HuH-7.5 (cell line): ENCODE measurements around the gene LATS1.

ENCODE experiments used
- DNase-seq: peaks from one replicate; pipeline ENCODE4 v3.0.0; 2011; ENCODE audit warnings: low spot score

The LATS1 gene

DNA sequence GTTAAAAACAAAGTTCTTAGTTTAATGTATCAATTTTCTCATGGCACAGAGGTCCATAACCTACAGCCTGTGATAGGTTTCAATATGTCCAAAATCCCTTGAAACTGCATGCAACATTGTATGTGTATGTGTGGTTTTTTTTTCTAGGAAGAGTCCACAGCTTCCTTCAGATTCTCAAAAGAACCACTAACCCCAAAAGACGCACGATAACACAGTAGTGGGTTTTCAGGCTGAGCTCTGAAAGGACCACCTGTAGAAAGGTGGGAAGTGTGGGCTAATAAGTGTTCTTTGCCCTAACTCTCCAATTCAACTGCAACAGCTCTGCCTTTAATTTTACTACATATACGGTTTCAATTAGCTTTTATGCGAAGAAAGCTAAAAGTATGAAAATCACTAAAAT is 57.9 kb downstream of the LATS1 start:
- DNase-seq = no peak

DNA sequence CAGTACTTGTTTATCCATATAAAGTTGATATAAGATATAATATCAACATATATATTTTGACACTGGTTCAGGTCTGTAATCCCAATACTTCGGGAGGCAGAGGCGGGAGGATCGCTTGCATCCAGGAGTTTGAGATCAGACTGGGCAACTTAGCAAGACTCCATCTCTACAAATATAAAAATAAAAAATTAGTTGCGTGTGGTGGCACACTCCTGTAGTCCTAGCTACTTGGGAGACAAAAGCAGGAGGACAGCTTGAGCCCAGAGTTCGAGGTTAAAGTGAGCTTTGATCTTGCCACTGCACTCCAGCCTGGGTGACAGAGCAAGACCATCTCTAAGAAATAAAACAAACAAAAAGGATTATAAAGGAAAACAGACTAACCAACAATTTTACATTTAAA is 60.5 kb downstream of the LATS1 start:
- DNase-seq = no peak

DNA sequence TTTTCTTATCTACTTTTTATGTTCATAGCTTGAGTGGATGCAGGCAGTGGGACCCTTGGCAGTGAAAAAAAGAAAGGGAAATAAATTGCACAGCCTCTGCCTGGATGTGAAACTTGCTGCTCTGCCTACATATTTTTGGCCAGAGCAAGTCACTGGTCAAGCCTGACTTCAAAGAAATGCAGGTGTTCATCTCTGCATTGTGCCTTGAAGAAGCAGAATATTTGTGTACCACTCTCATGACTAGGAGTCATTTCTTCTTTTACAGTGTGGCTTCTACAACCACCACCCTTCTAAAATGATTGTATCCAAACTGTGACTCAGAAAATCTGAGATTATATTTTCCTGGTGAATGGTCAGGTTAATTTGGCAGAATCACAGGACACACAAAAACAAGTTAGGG is 66.8 kb downstream of the LATS1 start:
- DNase-seq = no peak

DNA sequence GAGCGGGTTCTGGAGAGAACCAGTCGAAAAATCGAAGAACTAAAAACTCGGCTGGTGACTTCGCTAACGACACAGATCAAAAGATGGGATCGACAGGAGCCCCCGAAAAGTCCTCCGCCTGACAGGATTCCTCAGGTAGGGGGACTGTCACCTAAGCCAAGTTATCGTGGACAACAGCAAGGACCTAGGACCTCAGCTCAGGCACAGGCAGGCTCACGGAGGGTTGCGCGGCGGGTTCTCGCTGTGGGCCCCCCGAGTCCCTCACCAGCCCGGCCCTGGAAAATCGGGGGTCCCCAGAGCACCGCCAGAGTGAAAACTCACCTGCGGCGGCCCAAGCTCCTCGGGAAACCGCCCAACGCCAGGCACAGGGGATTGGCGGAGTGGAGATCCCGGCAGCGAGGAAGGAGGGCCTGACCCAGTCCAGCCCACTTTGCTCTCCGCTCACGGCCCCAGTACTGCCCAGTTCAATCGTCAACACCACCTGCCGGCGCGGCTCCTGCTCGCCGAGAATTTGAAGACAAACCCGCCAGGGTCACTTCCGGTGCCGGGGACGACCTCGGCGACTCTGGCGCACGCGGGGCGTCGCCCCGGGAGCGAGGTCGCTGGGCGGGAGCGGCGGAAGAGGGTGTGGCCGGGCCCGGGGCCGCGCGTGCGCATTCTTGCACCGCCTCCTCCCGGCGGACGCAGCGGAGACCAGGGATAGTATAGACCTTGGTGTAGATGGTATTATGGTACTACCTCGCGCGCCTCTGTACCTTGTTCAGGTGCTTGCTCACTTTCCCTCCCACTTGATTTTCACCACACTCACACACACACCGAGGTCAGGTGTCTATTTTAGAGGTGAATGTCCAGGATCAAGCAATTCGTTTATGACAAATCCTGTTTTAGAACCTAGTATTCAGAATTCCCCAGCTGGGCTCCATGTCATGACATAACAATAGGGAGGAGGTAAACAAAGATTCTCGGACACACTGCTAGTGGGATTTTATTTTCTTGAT is 69.5 kb downstream of the LATS1 start, which contains the start of gene KATNA1:
KATNA1 (minus strand) TSS at position 567 of the 998 bp plus-strand sequence. CDS start 10,167 bp downstream, outside the sequence.
- DNase-seq = peak; percentile 82

DNA sequence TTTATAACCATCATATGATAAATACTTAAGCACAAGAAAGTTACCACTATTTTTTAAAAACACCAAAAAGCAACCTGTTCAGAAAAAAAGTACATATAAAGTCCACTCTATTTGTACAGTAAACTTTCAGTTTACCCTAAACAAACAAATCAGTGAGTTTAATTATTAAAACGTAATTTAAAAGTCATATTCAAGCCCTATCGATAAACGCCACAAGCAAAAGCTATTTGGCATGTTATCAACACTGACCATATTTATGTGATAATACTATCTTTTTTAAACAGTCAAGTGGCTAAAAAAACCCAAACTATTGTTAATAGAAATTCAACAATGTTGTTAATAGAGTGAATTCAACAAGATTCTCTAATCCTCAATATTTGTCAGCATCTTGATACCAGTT is 71.3 kb downstream of the LATS1 start:
- no peak for DNase-seq

DNA sequence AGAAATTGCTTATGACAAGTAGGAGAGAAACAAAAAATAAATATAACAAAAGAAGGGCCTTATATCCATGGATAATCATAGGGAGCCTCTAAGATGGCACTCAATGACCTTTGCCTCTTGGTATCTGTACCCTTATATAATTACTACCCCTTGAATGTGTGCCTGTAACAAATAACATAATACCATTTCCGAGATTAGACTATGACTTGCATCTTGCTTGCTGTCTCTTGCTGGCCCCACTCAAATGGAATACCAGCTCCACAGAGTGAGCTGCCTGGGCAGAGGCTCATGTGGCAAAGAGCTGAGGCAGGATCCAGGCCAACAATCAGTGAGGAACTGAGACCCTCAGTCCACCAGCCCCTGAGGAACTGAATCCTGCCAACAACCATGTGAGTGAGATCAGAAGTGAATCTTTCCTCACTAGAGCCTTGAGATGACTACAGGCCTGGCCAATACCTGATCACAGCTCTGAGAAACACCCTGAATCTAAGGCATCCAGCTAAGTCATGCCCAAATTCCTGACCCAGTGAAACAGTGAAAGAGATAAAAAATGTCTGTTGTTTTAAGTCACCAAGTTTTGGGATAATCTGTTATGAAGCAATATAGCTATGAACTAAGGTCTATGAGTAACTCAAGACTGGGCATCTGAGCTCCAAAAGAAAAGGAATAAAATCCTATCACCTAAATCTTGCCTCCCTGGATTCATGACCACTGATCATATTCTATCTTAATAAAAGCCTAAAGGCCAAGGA is 74.9 kb downstream of the LATS1 start:
- no peak for DNase-seq

DNA sequence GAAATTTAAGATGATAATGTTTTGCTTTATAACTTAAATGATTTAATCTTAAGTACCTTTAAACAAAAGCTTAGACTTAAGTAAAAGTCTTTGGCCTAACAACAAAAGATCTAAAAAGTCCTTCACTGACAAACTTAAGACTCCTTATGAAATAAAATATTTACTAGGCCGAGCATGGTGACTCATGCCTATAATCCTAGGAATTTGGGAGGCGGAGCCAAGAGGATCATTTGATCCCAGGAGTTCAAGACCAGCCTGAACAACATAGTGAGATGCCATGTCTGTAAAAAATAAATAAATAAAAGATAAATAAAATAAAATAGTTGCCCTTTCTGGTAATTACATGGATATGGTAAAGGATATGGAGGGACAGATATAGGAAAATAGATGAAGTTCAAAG is 81.8 kb downstream of the LATS1 start:
- no peak for DNase-seq

DNA sequence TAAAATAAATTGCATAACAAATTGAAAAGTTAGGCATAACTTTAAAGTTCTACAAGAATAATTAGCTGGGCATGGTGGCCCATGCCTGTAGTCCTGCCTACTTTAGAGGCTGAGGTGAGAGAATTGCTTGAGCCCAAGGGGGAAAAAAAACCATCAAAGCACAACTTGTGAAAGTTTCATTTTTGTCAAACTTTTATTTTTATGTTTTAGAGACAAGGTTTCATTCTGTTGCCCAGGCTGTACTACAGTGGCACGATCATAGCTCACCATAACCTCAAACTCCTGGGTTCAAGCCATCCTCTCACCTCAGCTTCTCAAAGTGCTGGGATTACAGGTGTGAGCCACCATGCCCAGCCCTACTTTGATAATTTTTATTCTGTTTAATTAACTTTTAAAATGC is 83.6 kb downstream of the LATS1 start:
- DNase-seq = no peak

DNA sequence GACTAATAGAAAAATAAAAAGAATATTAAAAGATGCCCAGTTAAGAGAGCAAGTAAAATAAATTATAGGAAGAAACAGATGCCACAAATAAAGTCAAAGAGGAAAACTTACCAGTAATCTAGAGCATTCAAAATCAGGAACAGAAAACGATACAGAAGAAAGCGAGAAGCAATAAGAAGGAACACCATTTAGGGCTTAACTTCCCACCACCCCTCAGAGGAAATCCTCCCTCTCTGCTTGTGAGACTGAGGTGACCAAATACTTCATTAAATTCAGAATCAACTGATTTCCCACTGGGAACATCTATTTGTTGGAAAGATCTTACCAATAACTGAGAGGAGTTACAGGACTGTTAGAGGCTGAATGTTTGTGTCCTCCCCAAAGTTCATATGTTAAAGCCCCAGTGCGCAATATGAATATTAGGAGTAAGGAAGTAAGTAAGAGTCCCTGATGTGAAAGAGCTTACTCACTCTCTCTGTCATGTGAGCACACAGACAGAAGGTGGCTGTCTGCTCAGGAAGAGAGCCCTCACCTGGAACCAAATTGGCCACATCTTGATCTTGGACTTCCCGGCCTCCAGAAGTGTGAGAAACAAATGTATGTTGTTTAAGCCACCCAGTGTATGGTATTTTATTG is 88.9 kb downstream of the LATS1 start:
- DNase-seq = no peak

DNA sequence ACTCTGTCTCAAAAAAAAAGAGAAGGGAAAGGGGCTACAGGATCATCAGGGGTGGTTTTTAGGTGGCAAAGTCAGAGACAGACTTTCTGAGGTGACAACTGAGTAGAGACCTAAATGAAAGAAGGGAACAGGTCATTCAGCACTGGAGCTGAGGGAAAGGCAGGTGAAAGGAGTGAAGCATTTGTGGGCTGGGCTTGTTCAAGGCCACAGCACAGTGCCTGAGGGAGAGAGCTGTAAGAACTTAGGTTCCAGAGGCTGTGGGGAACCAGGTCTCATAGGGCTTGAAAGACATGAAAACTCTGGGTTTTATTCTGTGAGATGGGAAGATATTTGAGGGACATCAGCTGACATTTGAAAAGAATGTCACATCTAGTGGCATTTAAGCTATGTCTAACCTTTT is 90.2 kb downstream of the LATS1 start:
- DNase-seq = no peak

DNA sequence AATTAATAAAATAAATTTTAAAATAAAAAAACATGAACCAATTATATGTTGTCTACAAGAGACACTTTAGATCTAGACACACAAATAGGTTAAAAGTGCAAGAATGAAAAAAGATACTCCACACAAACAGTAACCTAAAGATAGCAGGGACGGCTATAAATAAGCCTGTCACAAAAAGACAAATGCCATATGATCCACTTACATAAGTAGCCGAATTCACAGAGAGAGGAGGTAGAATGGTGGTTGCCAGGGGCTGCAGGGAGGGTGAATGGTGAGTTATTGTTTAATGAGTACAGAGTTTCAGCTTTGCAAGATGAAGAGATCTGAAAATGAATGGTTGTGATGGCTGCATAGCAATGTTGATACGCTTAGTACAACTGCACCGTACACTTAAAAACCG is 102.1 kb downstream of the LATS1 start:
- no peak for DNase-seq

DNA sequence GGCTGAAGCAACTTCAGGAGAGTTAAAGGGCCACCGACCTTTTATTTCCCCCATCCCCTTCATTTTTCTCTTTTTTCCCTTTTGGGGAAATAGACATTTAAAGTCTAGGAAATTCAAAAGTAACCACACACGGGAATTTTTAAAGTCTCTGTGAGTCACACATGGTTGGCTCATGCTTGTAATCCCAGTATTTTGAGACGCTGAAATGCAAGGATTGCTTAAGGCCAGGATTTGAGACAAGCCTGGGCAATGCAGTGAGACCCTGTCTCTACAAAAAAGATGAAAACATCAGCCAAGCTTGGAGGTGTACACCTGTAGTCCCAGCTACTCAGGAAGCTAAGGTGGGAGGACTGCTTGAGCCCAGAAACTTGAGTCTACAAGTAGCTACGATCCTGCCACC is 103.6 kb downstream of the LATS1 start:
- no peak for DNase-seq

DNA sequence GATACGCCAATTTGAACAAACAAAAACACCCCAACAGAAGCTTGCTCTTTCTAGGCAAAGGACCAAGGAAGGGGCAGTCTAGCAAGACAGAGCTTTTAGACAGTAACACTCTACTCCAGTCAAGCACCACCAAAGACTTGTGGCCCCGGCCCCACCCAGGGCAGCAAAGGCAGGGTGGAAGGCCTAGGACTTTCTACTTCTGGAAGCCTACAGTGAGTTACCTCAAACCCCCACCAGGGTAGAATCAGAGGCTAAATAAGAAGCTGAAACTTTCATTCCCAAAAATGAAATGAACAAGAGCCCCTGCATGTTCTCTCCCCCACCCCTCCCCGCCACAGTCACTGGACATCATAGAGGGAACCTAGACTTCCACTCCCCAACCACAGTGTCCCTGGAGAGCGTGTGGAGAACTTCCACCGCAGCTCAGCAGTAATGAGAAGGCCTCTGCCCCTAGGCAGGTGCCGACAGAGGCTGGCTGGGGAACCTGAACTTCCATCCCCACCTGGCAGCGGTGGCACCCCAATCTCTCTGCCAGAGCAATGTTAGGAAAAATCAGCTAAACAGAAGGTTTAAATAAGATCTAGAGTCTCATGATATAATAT is 109.4 kb downstream of the LATS1 start:
- DNase-seq = no peak
